ENCODE measurements around the gene FRAT2.

GRCh38 chr10:97363071-97363470 is 28.5 kb upstream of the FRAT2 start:
- TF ChIP-seq POLR2A (IDR thresholded peaks at IDR 0.05; ENCODE audit: low read length): no peak
- no peak for TF ChIP-seq GATA1 (IDR thresholded peaks at IDR 0.05; ENCODE audit: low read depth, low read length)
